Measurements from ENCODE around the gene PKNOX2. TPM values are rescaled to one million over a fixed set of nuclear protein-coding genes. Genes with fewer than 3 reads are reported as not detected.

The PKNOX2 gene
- total and polyA plus RNA-seq, 10 of the 15 experiments (the other 5 are each of a cell fraction or from before 2014, with no cell fraction given) = not detected

DNA sequence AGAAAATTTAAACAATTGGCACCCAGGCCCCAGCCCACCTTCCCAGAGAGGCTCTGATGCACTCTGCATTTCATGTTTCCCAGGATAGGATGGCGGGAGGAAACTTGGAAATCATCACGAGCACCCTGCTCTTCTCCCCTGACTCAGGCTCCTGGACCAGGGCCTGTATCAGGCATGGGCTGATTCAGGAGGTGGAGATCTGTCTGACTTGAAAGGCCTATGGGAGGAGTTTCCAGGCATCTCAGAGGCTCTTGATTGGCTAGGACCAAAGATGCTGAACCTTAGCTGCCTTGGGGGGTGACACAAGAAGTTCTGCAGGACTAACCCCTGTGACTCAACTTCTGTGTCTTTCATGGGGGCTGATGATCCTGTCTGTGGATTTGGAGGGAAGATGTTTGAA is 106.2 kb downstream of the PKNOX2 start:
- H3K9me3 ChIP-seq (replicated peaks; ENCODE audit: control insufficient read depth, insufficient read depth, low read length) = no peaks in the 10 kb centered on the region
- DNase-seq (ENCODE audit: low read depth, low spot score) (no peak), FAIRE-seq (no peak), ATAC-seq (no peak)
- intact Hi-C loops (cut with micrococcal nuclease; ENCODE audit: unreplicated experiment) (no loop called here), in situ Hi-C loops (cut with MboI) (no loop called here)
- no peak overlapping the region for H3K9ac ChIP-seq (ENCODE audit: control insufficient read depth, insufficient read depth, low read length)
- H3K27ac ChIP-seq (ENCODE audit: control insufficient read depth, insufficient read depth) = no peak overlapping the region
- no peak overlapping the region for H3K4me3 ChIP-seq
- CTCF ChIA-PET = no interaction called here
- H2AFZ ChIP-seq (ENCODE audit: control insufficient read depth, low read depth, low read length) = no peak overlapping the region
- SMC1A ChIA-PET (ENCODE audit: uncharacterized antibody, unreplicated experiment) = no interaction called here
- H3K27me3 ChIP-seq (replicated peaks in 1 of 2; ENCODE audit: control insufficient read depth in 2 of 2, insufficient read depth in 2 of 2, low read length in 1 of 2) = peaks cover 11 to 13% of the 10 kb centered on the region in 2 experiments; a peak in 3 of 4 replicates
- WGBS (ENCODE audit: insufficient coverage, insufficient replicate concordance, low lambda C conversion rate, missing lambda C conversion rate) = 3% methylated on average over 2 of the region's 2 CpGs
- no peak overlapping the region for H3K4me2 ChIP-seq (ENCODE audit: control insufficient read depth, insufficient read depth)
- RAD21 ChIA-PET (ENCODE audit: unreplicated experiment) = no interaction called here
- H4K20me1 ChIP-seq (ENCODE audit: control insufficient read depth, insufficient read depth) = no peaks in the 10 kb centered on the region
- no peaks in the 10 kb centered on the region for H3K79me2 ChIP-seq (ENCODE audit: control insufficient read depth, insufficient read depth, low read length)
- POLR2A ChIA-PET = no interaction called here
- no peaks in the 10 kb centered on the region for H3K4me1 ChIP-seq (ENCODE audit: control insufficient read depth, insufficient read depth, low read length)
- TF ChIP-seq JUND (IDR thresholded peaks at IDR 0.05; ENCODE audit: low read depth, low read length) = no peak
- TF ChIP-seq NBN (IDR thresholded peaks at IDR 0.05) = no peak
- TF ChIP-seq, protein P1, sequence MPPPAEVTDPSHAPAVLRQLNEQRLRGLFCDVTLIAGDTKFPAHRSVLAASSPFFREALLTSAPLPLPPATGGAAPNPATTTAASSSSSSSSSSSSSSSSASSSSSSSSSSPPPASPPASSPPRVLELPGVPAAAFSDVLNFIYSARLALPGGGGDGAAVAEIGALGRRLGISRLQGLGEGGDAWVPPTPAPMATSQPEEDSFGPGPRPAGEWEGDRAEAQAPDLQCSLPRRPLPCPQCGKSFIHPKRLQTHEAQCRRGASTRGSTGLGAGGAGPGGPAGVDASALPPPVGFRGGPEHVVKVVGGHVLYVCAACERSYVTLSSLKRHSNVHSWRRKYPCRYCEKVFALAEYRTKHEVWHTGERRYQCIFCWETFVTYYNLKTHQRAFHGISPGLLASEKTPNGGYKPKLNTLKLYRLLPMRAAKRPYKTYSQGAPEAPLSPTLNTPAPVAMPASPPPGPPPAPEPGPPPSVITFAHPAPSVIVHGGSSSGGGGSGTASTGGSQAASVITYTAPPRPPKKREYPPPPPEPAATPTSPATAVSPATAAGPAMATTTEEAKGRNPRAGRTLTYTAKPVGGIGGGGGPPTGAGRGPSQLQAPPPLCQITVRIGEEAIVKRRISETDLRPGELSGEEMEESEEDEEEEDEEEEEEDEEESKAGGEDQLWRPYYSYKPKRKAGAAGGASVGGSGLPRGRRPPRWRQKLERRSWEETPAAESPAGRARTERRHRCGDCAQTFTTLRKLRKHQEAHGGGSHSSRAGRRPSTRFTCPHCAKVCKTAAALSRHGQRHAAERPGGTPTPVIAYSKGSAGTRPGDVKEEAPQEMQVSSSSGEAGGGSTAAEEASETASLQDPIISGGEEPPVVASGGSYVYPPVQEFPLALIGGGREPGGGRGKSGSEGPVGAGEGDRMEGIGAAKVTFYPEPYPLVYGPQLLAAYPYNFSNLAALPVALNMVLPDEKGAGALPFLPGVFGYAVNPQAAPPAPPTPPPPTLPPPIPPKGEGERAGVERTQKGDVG (CRISPR knock-in tag; IDR thresholded peaks at IDR 0.05) = no peak
- TF ChIP-seq TCF3 (IDR thresholded peaks at IDR 0.05; ENCODE audit: borderline replicate concordance, insufficient read depth, low read depth, low read length) = no peak
- no peak for TF ChIP-seq SREBF2 (IDR thresholded peaks at IDR 0.05; ENCODE audit: low read length)
- TF ChIP-seq NR2C2 (IDR thresholded peaks at IDR 0.05; ENCODE audit: borderline replicate concordance, control insufficient read depth, insufficient read length, low read depth) = no peak
- no peak for TF ChIP-seq FOXK2 (IDR thresholded peaks at IDR 0.05)
- TF ChIP-seq, protein P2, sequence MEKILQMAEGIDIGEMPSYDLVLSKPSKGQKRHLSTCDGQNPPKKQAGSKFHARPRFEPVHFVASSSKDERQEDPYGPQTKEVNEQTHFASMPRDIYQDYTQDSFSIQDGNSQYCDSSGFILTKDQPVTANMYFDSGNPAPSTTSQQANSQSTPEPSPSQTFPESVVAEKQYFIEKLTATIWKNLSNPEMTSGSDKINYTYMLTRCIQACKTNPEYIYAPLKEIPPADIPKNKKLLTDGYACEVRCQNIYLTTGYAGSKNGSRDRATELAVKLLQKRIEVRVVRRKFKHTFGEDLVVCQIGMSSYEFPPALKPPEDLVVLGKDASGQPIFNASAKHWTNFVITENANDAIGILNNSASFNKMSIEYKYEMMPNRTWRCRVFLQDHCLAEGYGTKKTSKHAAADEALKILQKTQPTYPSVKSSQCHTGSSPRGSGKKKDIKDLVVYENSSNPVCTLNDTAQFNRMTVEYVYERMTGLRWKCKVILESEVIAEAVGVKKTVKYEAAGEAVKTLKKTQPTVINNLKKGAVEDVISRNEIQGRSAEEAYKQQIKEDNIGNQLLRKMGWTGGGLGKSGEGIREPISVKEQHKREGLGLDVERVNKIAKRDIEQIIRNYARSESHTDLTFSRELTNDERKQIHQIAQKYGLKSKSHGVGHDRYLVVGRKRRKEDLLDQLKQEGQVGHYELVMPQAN (conservative IDR thresholded peaks at IDR 0.05) = no peak
- TF ChIP-seq YY1 (IDR thresholded peaks at IDR 0.05; ENCODE audit: low read depth, low read length) = no peak
- TF ChIP-seq, protein P3, sequence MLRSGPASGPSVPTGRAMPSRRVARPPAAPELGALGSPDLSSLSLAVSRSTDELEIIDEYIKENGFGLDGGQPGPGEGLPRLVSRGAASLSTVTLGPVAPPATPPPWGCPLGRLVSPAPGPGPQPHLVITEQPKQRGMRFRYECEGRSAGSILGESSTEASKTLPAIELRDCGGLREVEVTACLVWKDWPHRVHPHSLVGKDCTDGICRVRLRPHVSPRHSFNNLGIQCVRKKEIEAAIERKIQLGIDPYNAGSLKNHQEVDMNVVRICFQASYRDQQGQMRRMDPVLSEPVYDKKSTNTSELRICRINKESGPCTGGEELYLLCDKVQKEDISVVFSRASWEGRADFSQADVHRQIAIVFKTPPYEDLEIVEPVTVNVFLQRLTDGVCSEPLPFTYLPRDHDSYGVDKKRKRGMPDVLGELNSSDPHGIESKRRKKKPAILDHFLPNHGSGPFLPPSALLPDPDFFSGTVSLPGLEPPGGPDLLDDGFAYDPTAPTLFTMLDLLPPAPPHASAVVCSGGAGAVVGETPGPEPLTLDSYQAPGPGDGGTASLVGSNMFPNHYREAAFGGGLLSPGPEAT (IDR thresholded peaks at IDR 0.05; ENCODE audit: low read depth) = no peak
- no peak for TF ChIP-seq SRF (IDR thresholded peaks at IDR 0.05; ENCODE audit: low read depth in 2 of 2, low read length in 2 of 2)
- no peak for TF ChIP-seq RB1 (IDR thresholded peaks at IDR 0.05; ENCODE audit: borderline replicate concordance)
- H3K36me3 ChIP-seq (ENCODE audit: control insufficient read depth in 2 of 2, insufficient read depth in 2 of 2, low read length in 1 of 2) = no peaks in the 10 kb centered on the region
- BruUV-seq (replicated peaks) = no TSS peak

Data from GM12878 (cell line).